ENCODE data around the gene KRT79.

KRT79 gene

GRCh38 chr12:52832985-52833905 is 866 bp downstream of the KRT79 start:
- no peak for DNase-seq

GRCh38 chr12:52832451-52832850 is 1.7 kb downstream of the KRT79 start:
- no peak for DNase-seq

GRCh38 chr12:52831251-52831650 is 2.9 kb downstream of the KRT79 start:
- no peak for DNase-seq

GRCh38 chr12:52829986-52830770 is 3.9 kb downstream of the KRT79 start:
- no peak for DNase-seq

- DNase-seq = no peak
These were observed 5.5 kb downstream of the KRT79 start for GRCh38 chr12:52828591-52829021.

- no peak for DNase-seq
These were observed 6.0 kb downstream of the KRT79 start for GRCh38 chr12:52828156-52828555.

GRCh38 chr12:52827499-52828090 is 6.5 kb downstream of the KRT79 start:
- DNase-seq = no peak

GRCh38 chr12:52826611-52827498 is 7.3 kb downstream of the KRT79 start:
- DNase-seq = no peak

GRCh38 chr12:52825961-52826360 is 8.2 kb downstream of the KRT79 start:
- DNase-seq = no peak

GRCh38 chr12:52824741-52825410 is 9.2 kb downstream of the KRT79 start:
- no peak for DNase-seq

- no peak for DNase-seq
These were observed 10.2 kb downstream of the KRT79 start for GRCh38 chr12:52823761-52824450.

- no peak for DNase-seq
These were observed 11.2 kb downstream of the KRT79 start for GRCh38 chr12:52822771-52823510.

GRCh38 chr12:52821826-52822660 is 12.1 kb downstream of the KRT79 start:
- no peak for DNase-seq

GRCh38 chr12:52821071-52821730 is 12.9 kb downstream of the KRT79 start:
- DNase-seq = no peak

GRCh38 chr12:52820521-52820920 is 13.6 kb downstream of the KRT79 start:
- no peak for DNase-seq

GRCh38 chr12:52819731-52820510 is 14.2 kb downstream of the KRT79 start:
- DNase-seq = no peak

GRCh38 chr12:52818887-52819420 is 15.2 kb downstream of the KRT79 start:
- DNase-seq = no peak

- DNase-seq = no peak
These were observed 15.7 kb downstream of the KRT79 start for GRCh38 chr12:52818388-52818787.
